Right lobe of liver (tissue), 4 donors: ENCODE data around the gene RASSF1.

ENCODE experiments used
- CTCF ChIP-seq, 4 donors: fragments of 200-600 bp in 3 of 4; fragments of 450-650 bp in 1 of 4; IDR thresholded peaks; one replicate each; pipeline versions ENCODE4 v1.5.1 to v1.8.0; 2016 to 2022; ENCODE audit warnings: antibody characterized with exemption in 4 of 4, mild to moderate bottlenecking in 2 of 4
- POLR2A ChIP-seq: fragments of 450-650 bp; IDR thresholded peaks from one replicate; pipeline ENCODE4 v1.6.1; 2017; ENCODE audit warnings: antibody characterized with exemption, mild to moderate bottlenecking
- donor health status: DM: no; HTN: no; CAD: no.
- donor health status: DM: no; HTN: no; CAD: no.
- donor health status: DM: no; HTN: yes; CAD: no.

DNA sequence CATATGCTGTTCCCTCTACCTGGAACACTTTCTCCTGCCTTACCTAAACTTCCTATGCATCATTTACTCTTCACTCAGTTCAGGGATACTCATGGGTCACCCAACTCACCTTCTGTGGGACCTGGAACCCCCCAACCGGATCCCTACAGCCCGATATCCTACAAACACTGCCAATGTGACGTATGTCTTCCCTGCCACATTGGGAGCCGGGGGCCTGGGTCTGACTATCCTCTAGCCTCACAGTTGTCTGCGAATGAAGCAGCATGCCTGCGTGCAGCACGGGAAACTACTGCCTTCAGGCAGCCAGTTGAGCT, 9.5 kb upstream of the RASSF1 start:
- TF ChIP-seq POLR2A, result no peak
- no peak for TF ChIP-seq CTCF (IDR thresholded peaks at IDR 0.05)
